ENCODE data around the gene WNT7A. TPM values are rescaled to one million over a fixed set of nuclear protein-coding genes. Genes with fewer than 3 reads are reported as not detected.

WNT7A gene
- total and polyA plus RNA-seq, 2 experiments from 2014 or later, result not detected

DNA sequence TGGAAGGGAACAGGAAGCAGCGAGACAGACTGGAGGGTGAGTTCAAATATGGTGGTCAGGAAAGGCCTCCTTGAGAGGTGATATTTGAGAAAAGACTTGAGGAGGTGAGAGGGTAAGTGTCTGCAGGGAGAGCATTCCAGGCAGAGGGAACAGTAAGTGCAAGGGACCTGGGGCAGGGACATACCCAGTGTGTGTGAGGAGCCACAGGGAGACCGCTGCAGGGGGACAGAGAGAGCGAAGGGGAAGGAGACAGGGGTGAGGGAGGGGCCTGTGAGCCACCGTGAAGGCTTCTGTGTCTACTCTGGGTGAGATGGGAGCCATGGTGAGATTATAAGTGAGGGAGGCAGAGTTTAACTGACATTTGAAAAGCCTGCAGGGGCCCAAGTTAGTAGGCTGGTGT lies 38.0 kb downstream of the WNT7A start:
- no peaks in the 10 kb centered on the region for H3K36me3 ChIP-seq
- H3K27ac ChIP-seq, result no peak overlapping the region
- no peak for TF ChIP-seq CTCF (IDR thresholded peaks at IDR 0.05; ENCODE audit: low read depth, low read length)
- H3K4me3 ChIP-seq, result no peak overlapping the region
- no peaks in the 10 kb centered on the region for H3K9me3 ChIP-seq (ENCODE audit: low read depth)
- peaks cover 4% of the 10 kb centered on the region for H3K27me3 ChIP-seq
- no peaks in the 10 kb centered on the region for H3K4me1 ChIP-seq (ENCODE audit: low read depth)
- no peak for DNase-seq (ENCODE audit: low read depth in 1 of 2, low spot score in 1 of 2)

DNA sequence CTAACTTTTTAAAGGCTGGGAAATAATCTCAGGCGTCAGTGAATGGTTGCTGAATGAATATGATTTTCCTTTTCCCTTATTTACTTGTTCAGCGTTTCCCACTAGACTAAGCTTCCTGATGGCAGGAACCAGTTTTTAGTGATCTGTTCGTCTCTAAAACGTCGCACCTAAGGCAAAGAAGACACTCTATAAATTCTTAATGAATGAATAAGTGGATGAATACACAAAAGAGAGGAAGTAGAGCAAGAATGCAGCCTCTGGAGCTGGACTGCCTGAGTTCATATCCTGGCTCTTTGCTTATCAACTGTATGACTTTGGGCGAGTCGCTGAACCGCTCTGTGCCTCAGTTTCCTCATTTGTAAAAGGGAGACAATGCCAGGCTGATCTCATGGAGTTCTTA lies 38.7 kb downstream of the WNT7A start:
- Histone ChIP-seq H3K27me3 (peaks cover 4% of the 10 kb centered on the region), H3K4me1 (ENCODE audit: low read depth) (no peaks in the 10 kb centered on the region), H3K4me3 (no peak overlapping the region), H3K9me3 (ENCODE audit: low read depth) (no peaks in the 10 kb centered on the region), H3K36me3 (no peaks in the 10 kb centered on the region), H3K27ac (no peak overlapping the region)
- no peak for DNase-seq (ENCODE audit: low read depth in 1 of 2, low spot score in 1 of 2)
- TF ChIP-seq CTCF (IDR thresholded peaks at IDR 0.05; ENCODE audit: low read depth, low read length), result no peak

- H3K4me3 ChIP-seq, result no peak overlapping the region
- DNase-seq (ENCODE audit: low read depth in 1 of 2, low spot score in 1 of 2), result no peak
- H3K36me3 ChIP-seq, result no peaks in the 10 kb centered on the region
- peaks cover 4% of the 10 kb centered on the region for H3K27me3 ChIP-seq
- TF ChIP-seq CTCF (IDR thresholded peaks at IDR 0.05; ENCODE audit: low read depth, low read length), result no peak
- H3K27ac ChIP-seq, result no peak overlapping the region
- no peaks in the 10 kb centered on the region for H3K9me3 ChIP-seq (ENCODE audit: low read depth)
- no peaks in the 10 kb centered on the region for H3K4me1 ChIP-seq (ENCODE audit: low read depth)
Observed at GRCh38 chr3:13840456-13840855, 39.4 kb downstream of the WNT7A start.

DNA sequence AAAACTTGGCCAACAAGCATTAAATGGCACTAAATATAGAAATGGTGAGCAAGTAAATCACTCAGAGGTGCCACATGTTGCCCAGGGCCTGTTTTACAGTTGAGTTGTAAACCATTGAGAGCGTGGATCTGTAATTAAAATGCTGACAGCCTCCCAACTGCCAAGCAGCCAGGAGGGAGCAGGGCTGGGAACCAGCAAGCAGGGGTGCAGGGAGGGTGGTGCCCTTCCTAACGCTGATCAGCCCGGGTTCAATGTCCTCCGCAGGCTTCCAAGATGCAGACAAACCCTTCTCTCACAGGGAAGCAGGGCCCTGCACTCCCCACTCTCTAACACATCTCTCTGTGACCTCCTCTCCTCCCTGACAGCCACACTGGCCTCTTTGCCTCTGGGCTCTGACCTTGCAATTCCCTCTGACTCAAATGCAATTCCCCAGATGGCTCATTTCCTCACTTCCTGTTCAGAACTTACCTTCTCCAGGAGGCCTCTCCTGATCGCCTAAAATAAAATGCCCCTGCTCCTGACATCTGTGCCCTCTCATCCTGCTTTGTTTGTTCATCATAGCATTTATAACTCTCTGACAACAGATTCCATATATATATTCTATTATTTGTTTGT lies 40.0 kb downstream of the WNT7A start:
- Histone ChIP-seq H3K27me3 (peaks cover 4% of the 10 kb centered on the region), H3K4me1 (ENCODE audit: low read depth) (no peaks in the 10 kb centered on the region), H3K9me3 (ENCODE audit: low read depth) (no peaks in the 10 kb centered on the region), H3K36me3 (no peaks in the 10 kb centered on the region), H3K4me3 (no peak overlapping the region), H3K27ac (no peak overlapping the region)
- no peak for TF ChIP-seq CTCF (IDR thresholded peaks at IDR 0.05; ENCODE audit: low read depth, low read length)
- DNase-seq (ENCODE audit: low read depth in 1 of 2, low spot score in 1 of 2), result no peak

DNA sequence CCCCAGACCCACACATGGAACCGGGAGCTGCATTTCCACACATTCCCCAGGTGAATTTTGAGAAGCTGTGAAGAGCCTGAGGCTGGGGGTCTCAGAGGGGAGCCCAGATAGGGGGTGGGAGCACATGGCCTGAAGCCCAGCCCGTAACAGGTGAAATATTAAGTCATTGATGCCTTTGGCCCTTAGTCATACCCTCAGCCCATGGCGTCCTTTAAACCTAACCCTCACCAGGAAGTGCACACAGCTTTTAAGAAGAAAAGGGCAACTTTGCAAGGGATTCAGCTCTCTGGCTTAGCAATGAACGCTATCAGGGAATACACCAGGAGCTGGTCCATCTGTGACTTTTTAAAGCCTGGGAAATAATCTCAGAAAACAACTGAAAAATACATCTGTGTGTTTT lies 40.6 kb downstream of the WNT7A start:
- peaks cover 4% of the 10 kb centered on the region for H3K27me3 ChIP-seq
- TF ChIP-seq CTCF (IDR thresholded peaks at IDR 0.05; ENCODE audit: low read depth, low read length), result no peak

More for the DNA sequence above, 40.6 kb downstream of the WNT7A start:
- Histone ChIP-seq H3K4me1 (ENCODE audit: low read depth) (no peaks in the 10 kb centered on the region), H3K9me3 (ENCODE audit: low read depth) (no peaks in the 10 kb centered on the region), H3K27ac (no peak overlapping the region), H3K4me3 (no peak overlapping the region), H3K36me3 (no peaks in the 10 kb centered on the region)
- DNase-seq (ENCODE audit: low read depth in 1 of 2, low spot score in 1 of 2), result no peak
